GM19468 (cell line): ENCODE measurements around the gene PCBP3.
"Not testable (repeated sequence)": the region's sequence is repeated elsewhere in the genome, so short reads cannot be mapped to it uniquely, and the experiment has no call there.

Experiments used
- ATAC-seq: cut with Tn5 transposase; IDR thresholded peaks from one replicate; pipeline ENCODE4 v1.9.1; 2021; ENCODE audit warnings: mild to moderate bottlenecking, moderate library complexity, moderate number of reproducible peaks; ENCODE audit not compliant: unreplicated experiment; ENCODE audit errors: extremely low read depth

The PCBP3 gene

DNA sequence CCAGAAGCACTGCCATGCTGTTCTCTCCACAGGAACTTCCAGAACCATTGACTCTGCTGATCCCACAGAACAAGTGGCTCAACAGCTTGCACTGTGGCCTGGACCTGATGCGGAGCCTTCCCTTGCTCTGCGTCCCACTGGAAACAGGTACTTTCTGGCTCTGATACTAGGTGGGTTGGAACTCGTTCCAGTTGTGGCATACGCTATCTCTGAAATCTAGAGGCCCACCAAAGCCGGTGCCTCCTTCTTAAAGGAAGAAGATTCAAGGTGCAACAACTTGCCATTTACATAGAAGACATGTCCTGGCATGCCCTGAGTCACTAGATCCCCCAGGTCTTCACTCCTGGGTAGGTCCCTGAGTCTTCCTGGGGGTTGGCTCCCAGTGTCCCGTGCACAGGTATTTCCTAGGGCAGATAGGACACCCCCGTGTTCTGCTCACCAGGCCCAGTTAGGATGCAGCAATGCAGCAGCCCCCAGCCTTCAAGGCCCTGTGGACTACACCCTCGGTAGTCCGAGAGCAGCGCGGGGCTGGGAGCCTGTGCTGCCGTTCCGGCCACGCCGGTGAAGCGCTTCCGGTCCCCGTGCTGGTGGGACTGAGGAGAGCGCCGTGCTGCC is 10.8 kb upstream of the PCBP3 start:
- no peak for ATAC-seq

DNA sequence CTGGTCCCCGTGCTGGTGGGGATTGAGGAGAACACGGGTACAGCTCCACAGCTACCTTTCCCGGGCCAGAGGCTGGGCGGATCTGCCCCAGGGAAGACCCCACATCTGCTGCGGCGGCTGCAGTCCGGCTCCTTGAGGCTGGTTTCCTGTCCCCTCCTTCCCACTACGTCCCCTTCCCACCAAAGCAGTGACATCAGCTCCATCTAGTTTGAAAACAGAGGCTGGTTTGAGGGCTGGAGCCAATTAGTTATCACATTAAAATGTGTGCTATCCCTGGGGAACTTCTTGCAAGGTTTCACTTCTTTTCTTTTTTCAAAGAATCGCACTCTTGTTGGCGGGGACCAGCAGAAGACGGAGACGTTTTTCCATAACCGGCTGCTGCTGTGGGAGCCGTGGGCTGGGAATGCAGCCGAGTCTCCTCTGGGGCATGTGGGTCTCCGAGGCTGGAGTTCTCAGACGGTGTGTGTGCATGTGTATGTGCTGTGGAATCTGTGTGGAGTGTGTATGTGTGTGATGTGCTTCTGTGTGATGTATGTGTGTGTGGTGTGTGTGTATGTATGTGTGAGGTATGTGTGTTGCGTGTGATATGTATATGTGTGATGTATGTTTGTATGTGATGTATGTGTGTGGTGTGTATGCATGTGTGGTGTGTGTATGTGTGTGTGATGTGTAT is 8.9 kb upstream of the PCBP3 start:
- ATAC-seq = no peak

DNA sequence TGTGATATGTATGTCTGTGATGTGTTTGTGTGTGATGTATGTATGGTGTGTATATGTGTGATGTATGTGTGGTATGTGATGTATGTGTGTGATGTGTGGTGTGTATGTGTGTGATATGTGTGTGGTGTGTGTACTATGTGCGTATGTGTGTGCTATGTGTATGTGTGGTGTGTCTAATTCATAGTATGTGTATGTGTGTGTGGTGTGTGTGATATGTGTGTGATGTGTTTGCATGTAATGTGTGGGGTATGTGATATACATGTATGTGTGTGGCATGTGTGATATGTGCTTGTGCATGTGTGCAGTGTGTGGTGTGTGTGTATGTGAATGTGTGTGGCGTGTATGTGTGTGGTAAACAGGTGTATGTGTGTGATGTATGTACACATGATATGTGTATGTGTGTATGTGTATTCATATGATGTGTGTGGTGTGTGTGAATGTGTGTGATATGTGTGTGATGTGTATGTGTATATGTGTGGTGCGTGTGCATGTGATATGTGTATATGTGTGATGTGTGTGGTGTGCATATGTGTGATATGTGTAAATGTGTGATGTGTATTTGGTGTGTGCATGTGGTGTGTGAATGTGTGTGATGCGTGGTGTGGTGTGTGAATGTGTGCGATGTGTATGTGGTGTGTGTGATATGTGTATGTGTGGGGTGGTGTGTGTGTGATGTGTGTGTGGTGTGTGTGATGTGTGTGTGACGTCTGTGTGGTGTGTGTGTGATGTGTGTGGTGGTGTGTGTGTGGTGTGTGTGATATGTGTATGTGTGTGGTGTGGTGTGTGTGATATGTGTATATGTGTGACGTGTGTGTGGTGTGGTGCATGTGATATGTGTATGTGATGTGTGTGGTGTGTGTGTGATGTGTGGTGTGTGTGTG is 8.0 kb upstream of the PCBP3 start:
- ATAC-seq = no peak

DNA sequence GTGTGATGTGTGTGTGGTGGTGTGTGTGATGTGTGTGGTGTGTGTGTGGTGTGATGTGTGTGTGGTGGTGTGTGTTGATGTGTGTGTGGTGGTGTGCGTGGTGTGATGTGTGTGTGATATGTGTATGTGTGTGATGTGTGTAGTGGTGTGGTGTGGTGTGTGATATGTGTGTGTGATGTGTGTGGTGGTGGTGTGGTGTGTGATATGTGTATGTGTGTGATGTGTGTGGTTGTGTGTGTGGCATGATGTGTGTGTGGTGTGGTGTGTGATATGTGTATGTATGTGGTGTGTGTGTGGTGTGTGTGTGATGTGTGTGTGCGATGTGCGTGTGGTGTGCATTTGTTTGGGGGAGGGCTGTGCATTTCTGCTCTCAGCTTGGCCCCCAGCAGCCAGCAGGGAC is 7.1 kb upstream of the PCBP3 start:
- no peak for ATAC-seq

DNA sequence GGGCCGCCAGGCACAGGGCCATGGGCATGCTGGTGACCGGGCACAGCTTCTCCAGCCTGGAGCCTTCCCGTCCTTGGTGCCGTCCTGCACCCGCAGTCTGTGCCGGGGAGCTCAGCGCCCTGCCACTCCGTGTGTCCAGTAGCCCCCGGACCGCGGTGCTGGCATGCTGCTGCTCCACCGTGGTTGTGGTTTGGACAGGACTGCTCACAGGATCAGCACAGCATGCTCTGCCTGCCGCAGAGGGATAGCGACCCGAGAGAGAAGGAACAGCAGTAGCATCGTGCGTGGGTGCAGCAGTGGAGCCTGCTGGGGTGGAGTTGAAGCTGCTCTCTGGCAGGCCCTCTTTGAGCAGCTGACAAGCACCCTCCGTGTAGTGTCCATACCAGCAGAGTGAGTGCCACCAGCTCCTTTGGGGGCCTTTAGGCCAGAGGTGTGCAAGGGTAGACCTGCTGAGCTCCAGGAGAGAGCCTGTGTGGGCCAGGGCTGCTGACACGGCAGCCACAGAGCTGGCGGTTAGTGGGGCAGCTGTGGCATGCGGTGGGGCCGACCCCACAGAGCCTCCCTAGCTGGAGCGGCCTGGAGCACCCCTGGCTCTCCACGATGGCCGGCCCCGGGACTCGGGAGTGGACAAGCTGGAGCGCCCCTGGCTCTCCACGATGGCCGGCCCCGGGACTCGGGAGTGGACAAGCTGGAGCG is 6.4 kb upstream of the PCBP3 start:
- ATAC-seq = no peak

DNA sequence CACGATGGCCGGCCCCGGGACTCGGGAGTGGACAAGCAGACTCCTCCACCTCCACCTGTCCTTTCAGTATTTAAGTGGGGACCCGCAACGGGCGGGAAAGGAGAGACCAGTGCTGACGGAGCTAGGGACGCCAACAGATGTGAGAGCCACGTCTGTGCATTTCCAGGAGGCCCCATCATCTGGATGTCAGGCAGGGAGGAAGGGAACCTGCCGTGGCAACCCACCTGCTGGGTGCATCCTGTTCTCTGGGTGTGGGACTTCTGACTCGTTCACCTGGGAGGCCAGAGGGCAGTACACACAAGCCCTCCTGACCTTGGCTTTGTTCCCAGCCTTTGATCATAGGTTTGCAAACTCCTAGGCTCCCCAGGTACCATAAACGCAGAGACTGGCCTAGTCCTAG is 5.6 kb upstream of the PCBP3 start:
- ATAC-seq = no peak

DNA sequence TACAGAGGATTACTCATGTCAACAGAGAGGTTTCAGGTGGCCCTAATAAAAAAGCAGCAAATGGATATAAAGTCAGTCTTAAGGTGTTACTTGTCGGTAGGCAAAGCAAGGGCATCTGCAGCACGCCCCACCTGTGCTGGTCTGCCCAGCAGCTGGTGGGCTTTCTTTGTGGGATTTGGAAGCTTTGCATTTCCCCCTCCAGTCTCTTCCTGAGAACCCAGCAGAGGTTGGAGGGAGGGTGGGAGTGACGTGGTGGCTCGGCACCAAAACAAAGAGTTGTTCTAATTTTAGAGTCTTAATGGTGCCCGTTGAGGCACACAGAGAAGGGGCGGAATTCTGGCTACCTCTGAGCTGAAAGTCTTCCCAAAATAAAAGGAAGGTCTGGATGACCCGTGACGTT is 4.8 kb upstream of the PCBP3 start:
- ATAC-seq = no peak

DNA sequence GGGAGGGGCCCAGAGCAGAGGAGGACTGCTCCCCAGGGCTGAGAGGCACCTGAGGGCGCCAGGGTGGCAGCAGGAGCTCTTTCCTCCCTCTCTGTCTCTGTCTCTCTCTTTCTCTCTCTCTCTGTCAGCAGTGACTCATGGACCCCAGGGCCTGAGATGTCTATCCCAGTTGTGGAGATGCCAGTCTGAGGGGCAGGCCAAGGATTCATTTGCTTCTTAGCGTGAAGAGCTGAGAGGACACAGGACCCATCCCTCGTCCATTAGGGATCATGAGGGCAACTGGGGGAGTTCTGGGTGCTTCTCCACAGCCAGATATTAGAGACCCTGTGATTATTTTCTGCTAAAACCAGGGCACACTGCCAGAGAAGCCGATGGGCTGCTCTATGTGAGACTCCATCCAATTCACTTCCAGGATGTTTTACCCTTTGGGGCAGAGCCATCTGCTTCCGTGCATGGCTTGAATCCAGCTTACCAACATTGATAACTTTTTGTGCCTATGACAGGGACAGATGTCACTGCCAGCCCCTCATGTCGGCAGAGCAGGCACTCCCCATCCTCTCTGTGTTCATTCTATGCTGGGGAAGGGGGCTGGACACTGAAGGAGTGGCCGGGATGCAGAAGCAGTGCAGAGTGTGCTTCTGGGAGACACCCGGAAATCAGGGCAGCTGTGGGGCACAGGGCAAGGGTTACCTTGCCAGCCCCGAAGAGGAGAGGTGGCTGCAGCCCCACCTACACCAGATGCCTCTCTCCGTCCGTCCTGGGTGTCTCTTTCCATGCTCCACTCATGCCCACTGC is 4.1 kb upstream of the PCBP3 start:
- no peak for ATAC-seq

DNA sequence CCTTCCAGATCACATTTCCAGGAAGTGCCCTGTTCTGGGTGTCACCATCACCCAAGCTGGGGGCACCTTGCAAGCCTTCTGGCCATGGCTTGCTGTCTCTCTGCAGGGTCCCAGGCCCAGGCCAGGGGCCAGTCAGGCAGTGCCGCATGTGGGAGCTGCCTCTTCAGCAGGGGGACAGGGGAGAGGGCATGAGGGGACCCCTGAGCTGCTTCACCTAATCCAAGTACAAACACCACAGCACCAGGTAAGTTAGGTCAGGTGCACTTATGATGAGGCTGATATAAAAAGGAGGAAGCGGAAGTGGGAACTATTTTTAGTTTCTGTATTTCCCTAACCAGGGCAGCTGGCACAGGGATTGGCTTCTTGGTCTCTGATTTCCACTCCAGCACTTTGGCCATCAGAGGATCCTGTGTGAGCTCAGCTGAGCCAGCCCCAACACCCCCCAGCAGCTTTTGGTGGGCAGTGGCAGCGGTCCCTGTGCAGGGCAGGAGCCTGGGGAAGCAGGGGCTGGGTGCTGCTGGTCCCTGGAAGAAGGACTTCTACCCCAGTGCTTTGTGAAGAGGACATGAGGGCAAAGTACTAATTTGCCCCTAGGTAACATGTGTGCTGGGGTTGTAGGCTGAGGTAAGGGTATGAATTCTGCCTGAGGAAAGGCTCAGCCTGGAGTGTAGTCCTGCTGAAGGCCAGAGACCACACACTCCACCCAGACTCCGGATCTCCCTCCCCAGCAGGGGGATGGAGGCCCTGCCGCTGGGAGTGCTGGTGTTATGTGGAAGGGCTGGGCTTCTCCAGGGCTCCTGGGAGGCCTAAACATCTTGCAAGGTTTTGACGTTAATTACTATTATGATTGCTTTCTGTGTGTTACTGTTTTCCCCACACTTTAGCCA is 3.3 kb upstream of the PCBP3 start:
- no peak for ATAC-seq

DNA sequence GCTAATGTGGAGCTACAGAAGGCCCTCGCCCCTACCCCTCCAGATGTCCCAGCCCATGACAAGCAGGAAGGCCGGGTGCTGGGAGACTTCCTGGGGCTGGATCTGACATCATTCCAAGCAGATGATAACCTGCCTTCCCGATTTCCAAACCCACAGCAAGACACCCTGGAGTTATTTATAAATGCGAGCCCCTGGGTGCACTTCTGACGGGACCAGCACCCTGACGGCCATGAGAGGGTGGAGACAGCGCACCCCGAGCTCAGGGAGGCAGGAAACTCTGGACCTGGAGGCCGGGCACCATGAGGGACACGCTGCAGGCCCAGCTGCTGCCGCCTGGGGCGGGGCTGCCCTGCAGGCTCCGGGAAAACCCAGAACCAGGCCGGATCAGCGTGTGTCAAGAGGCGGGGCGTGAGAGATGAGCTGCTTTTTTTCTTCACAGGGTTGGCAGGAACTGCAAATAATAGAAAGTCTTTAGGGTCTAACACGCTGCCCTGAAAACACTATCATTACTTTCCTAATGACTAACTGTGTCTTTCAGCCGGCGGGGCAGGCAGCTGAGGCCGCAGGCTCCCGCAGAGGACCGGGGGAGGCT is 2.5 kb upstream of the PCBP3 start:
- no peak for ATAC-seq

DNA sequence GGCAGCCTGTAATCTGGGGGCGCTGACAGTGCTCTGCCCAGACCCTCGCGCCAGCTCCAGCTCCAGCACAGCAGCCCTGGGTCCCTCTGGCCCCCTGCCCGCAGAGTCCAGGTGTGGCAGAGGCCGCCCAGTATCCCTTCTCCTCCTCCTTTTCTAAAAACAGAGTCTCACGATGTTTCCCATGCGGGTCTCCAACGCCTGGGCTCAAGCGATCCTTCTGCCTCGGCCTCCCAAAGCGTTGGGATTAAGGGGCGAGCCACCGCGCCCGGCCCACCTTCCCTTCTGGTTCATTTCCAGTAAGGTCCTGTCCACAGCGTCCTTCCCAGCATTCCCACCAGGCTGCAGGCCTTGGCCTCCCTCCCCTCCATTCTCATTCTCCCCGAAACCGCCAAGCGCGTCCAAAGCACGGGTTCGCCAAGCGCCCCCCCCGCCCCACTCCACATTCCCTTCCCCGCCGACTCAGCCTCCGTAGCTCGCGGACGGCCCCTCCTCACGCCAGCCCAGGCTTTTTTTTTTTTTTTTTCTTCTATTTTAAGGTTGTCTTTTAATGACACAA is 2.0 kb upstream of the PCBP3 start:
- no peak for ATAC-seq

DNA sequence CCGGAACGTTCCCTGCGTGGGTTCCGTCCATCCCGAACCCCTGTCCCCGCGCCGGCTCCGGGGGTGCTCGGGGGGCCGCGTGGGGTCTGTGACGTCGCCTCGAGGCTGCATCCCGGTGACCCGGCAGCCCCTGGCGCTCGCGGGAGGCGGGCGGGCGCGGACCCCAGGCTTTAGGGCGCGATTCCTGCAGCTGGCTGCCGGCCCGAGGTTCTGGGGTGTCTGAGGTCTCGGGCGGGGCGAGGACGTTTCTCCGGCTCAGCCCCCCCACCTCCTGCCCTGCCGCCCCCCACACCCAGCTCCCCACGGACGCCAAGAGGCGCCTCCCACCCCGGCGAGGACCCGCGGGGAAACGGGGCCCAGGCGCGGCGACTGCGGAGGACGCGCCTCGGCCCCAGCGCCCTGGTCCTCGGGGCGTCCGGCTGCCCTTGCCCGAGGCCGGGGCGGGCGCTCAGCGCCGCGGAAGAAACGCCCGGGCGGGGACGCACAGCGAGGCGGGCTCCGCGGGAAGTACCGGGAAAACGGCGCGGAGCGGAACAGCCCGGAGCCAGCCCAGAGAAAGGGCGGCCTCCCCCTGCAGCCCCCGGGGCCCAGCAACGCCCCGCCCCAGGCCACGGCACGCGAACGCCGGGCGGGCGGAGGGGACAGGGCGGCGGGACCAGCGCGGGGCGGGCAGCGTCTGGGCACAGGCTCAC is 1.3 kb upstream of the PCBP3 start:
- ATAC-seq = no peak

DNA sequence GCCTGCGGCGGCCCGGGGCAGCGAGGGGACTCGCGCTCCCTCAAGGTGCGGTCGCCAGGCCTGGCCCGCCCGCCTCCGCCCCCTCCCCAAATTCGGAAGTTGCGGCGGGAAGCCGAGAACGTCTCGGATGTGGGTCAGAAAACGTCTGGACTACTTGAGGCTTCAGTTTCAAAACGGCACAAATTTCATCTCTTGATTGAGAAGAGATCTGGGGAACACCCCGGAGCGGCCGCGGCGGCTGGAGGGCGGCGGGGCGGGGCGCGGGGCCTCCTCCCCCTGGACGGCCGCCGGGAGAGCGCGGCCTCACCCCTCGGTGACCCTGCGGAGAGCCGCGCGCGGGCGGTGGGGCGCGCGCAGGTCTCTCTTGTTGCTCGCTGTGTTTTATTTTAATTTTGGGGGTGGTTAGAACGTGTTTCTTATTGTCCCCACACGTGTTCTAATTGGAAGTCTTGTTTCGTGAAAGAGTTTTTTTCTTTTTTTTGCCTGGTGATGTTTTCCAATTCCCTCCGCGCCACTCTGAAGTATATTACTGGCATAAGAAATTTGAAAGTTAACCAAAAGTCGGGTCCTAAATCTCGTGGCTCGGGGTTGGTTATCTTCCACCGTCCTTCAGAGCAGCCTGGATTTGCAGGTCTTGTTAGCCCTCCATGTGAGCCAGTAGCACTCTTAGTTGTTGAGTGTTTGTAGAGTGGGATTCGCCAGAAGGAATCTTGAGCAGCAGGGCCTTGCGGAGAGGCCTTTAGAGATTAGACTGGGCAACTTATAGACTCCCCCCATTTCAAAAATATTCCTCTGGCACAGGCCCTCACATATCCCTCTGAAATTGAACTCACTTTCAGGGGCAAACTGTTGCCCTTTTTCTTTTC is 749 bp downstream of the PCBP3 start:
- ATAC-seq = no peak

DNA sequence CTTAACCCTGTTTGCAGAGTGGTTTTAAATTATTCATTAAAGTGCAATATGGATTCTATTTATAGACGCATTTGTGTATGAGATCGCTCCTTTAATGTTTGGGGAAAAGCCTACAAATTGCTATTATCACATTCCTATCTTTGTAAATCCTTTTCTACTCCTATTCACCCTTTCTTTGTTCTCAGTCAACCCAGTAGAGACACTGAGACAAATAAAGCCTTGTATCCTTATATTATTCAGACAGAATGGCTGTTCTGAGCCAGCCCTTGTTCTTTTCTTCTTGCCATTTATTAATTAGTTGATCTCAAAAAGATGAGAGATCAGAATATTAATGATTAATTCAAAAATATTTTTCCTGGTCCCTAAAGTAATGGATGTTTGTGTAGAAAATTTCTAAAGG is 8.4 kb downstream of the PCBP3 start:
- ATAC-seq = no peak

DNA sequence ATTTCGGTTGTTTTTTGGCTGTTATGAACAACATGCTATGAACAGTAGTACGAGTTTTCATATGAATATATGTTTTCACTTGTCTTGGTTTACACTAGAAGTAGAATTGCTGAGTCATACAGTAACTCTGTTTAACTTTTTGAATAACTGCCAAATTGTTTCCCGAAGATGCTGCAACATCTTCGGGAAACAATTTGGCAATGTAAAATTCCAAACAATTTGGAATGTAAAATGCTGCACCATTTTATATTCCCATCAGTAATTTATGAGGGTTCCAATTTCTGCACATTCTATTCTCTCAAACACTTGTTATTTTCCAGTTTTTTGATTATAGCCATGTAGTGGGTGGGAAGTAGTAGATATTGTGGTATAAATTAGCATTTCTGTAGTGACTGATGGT is 11.6 kb downstream of the PCBP3 start:
- ATAC-seq = no peak

DNA sequence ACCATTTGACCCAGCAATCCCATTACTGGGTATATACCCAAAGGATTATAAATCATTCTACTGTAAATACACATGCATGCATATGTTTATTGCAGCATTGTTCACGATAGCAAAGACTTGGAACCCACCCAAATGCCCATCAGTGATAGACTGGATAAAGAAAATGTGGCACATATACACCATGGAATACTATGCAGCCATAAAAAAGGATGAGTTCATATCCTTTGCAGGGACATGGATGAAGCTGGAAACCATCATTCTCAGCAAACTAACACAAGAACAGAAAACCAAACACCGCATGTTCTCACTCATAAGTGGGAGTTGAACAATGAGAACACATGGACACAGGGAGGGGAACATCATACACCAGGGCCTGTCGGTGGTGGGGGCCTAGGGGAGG is 12.6 kb downstream of the PCBP3 start:
- ATAC-seq = not testable (repeated sequence)
